Stimulated activated CD8-positive, alpha-beta memory T cell treated with anti-CD3 and anti-CD28 coated beads, Interleukin-7, amount 100 ng/mL, for 48 hours (primary cell): ENCODE measurements around the gene LRFN2.

ENCODE experiments used
- DNase-seq, 2 donors: peaks; one replicate each; pipeline ENCODE4 v3.0.0-alpha.2; 2020; ENCODE audit warnings: low read depth in 1 of 2; ENCODE audit errors: extremely low read depth in 1 of 2

The LRFN2 gene

GRCh38 chr6:40480678-40481077 lies 106.5 kb downstream of the LRFN2 start:
- DNase-seq = no peak

GRCh38 chr6:40479706-40480105 lies 107.5 kb downstream of the LRFN2 start:
- DNase-seq = no peak

- no peak for DNase-seq
These were observed 109.7 kb downstream of the LRFN2 start for GRCh38 chr6:40477246-40478126.

- DNase-seq = no peak
These were observed 110.5 kb downstream of the LRFN2 start for GRCh38 chr6:40476673-40477072.

GRCh38 chr6:40474937-40475336 lies 112.2 kb downstream of the LRFN2 start:
- DNase-seq = no peak

GRCh38 chr6:40473026-40473425 lies 114.1 kb downstream of the LRFN2 start:
- no peak for DNase-seq

GRCh38 chr6:40472353-40472752 lies 114.8 kb downstream of the LRFN2 start:
- DNase-seq = no peak

- no peak for DNase-seq
These were observed 115.9 kb downstream of the LRFN2 start for GRCh38 chr6:40471243-40471642.

GRCh38 chr6:40469323-40469722 lies 117.8 kb downstream of the LRFN2 start:
- no peak for DNase-seq

GRCh38 chr6:40466986-40467539 lies 120.1 kb downstream of the LRFN2 start:
- DNase-seq = no peak

- DNase-seq = no peak
These were observed 125.5 kb downstream of the LRFN2 start for GRCh38 chr6:40461643-40462042.

- no peak for DNase-seq
These were observed 126.8 kb downstream of the LRFN2 start for GRCh38 chr6:40460380-40460779.

- no peak for DNase-seq
These were observed 129.9 kb downstream of the LRFN2 start for GRCh38 chr6:40457261-40457660.

GRCh38 chr6:40456390-40457013 lies 130.7 kb downstream of the LRFN2 start:
- DNase-seq = no peak

- DNase-seq = no peak
These were observed 131.3 kb downstream of the LRFN2 start for GRCh38 chr6:40455686-40456389.

- DNase-seq = no peak
These were observed 136.7 kb downstream of the LRFN2 start for GRCh38 chr6:40450483-40450882.

- no peak for DNase-seq
These were observed 142.4 kb downstream of the LRFN2 start for GRCh38 chr6:40444811-40445210.

- DNase-seq = no peak
These were observed 142.9 kb downstream of the LRFN2 start for GRCh38 chr6:40444312-40444711.

- no peak for DNase-seq
These were observed 143.3 kb downstream of the LRFN2 start for GRCh38 chr6:40443842-40444241.

GRCh38 chr6:40442591-40442990 lies 144.6 kb downstream of the LRFN2 start:
- no peak for DNase-seq

GRCh38 chr6:40441150-40441549 lies 146.0 kb downstream of the LRFN2 start:
- no peak for DNase-seq
